GM18861 (cell line): ENCODE results near the gene THAP8.
"Not testable (repeated sequence)": the region's sequence is repeated elsewhere in the genome, so short reads cannot be mapped to it uniquely, and the experiment has no call there.

Experiments
- ATAC-seq: cut with Tn5 transposase; IDR thresholded peaks from one replicate; pipeline ENCODE4 v1.9.1; 2021; ENCODE audit not compliant: unreplicated experiment

THAP8 gene

GRCh38 chr19:36068810-36069499, 14.9 kb upstream of the THAP8 start:
- not testable (repeated sequence) for ATAC-seq

GRCh38 chr19:36067681-36068080, 13.6 kb upstream of the THAP8 start:
- no peak for ATAC-seq

- ATAC-seq = no peak
These were observed 10.7 kb upstream of the THAP8 start for GRCh38 chr19:36064826-36065225.

- ATAC-seq = no peak
These were observed 7.3 kb upstream of the THAP8 start for GRCh38 chr19:36061367-36061766.

- ATAC-seq = no peak
These were observed 6.3 kb upstream of the THAP8 start for GRCh38 chr19:36060430-36060829.

GRCh38 chr19:36059180-36059910, 5.3 kb upstream of the THAP8 start:
- no peak for ATAC-seq

GRCh38 chr19:36058481-36059179, 4.5 kb upstream of the THAP8 start:
- no peak for ATAC-seq

- ATAC-seq = peak; percentile 66
These were observed 925 bp upstream of the THAP8 start, which contains the start of gene WDR62 for GRCh38 chr19:36054733-36055686. WDR62 (plus strand) TSS chr19:36054897; CDS start chr19:36054972, 75 bp downstream.

- no peak for ATAC-seq
These were observed 2.4 kb downstream of the THAP8 start for GRCh38 chr19:36051637-36052036.

- ATAC-seq = no peak
These were observed 2.8 kb downstream of the THAP8 start for GRCh38 chr19:36051236-36051635.

GRCh38 chr19:36049080-36049698, 4.9 kb downstream of the THAP8 start:
- no peak for ATAC-seq

- no peak for ATAC-seq
These were observed 6.2 kb downstream of the THAP8 start for GRCh38 chr19:36047835-36048234.

- no peak for ATAC-seq
These were observed 7.5 kb downstream of the THAP8 start for GRCh38 chr19:36046443-36047050.

GRCh38 chr19:36043952-36044351, 10.1 kb downstream of the THAP8 start:
- no peak for ATAC-seq

GRCh38 chr19:36041831-36042230, 12.3 kb downstream of the THAP8 start:
- no peak for ATAC-seq

GRCh38 chr19:36041092-36041491, 13.0 kb downstream of the THAP8 start:
- ATAC-seq = not testable (repeated sequence)

GRCh38 chr19:36040495-36040894, 13.6 kb downstream of the THAP8 start:
- no peak for ATAC-seq

GRCh38 chr19:36032251-36033104, 21.6 kb downstream of the THAP8 start, which contains the start of gene CLIP3:
CLIP3 (minus strand) TSS chr19:36032873; CDS start chr19:36032357, 516 bp downstream.
- no peak for ATAC-seq

- no peak for ATAC-seq
These were observed 22.8 kb downstream of the THAP8 start for GRCh38 chr19:36031308-36031707.
